ENCODE results near the gene ASPDH. TPM values are rescaled to one million over a fixed set of nuclear protein-coding genes. Genes with fewer than 3 reads are reported as not detected.

Gene ASPDH
- total and polyA plus RNA-seq, 2 donors (not counting 3 experiments of a cell fraction or from before 2014, with no cell fraction given), result not detected

- ChIA-PET POLR2A (no interaction called here), CTCF (no interaction called here)
- no peaks in the 10 kb centered on the region for H3K4me1 ChIP-seq (ENCODE audit: control insufficient read depth, extremely low read depth, insufficient read depth, low read length)
- DNase-seq (ENCODE audit: low read depth, low spot score), result no peak
- FAIRE-seq, result no peak
- no peak overlapping the region for H3K9ac ChIP-seq (replicated peaks; ENCODE audit: extremely low read depth, insufficient read depth, low read length)
- no peaks in the 10 kb centered on the region for H3K9me3 ChIP-seq (replicated peaks; ENCODE audit: control insufficient read depth, insufficient read depth, low read length)
- BruUV-seq (replicated peaks), result no TSS peak
- H3K9me1 ChIP-seq (replicated peaks; ENCODE audit: control insufficient read depth, extremely low read depth, insufficient read depth, low read length), result no peaks in the 10 kb centered on the region
- H3K27me3 ChIP-seq (ENCODE audit: control insufficient read depth in 2 of 2, insufficient read depth in 2 of 2, low read length in 2 of 2), result no peaks in the 10 kb centered on the region
- no peak overlapping the region for H3K4me2 ChIP-seq (ENCODE audit: insufficient read depth, low read length)
- H2AFZ ChIP-seq (ENCODE audit: low read depth, low read length), result no peak overlapping the region
- TF ChIP-seq, protein P1, sequence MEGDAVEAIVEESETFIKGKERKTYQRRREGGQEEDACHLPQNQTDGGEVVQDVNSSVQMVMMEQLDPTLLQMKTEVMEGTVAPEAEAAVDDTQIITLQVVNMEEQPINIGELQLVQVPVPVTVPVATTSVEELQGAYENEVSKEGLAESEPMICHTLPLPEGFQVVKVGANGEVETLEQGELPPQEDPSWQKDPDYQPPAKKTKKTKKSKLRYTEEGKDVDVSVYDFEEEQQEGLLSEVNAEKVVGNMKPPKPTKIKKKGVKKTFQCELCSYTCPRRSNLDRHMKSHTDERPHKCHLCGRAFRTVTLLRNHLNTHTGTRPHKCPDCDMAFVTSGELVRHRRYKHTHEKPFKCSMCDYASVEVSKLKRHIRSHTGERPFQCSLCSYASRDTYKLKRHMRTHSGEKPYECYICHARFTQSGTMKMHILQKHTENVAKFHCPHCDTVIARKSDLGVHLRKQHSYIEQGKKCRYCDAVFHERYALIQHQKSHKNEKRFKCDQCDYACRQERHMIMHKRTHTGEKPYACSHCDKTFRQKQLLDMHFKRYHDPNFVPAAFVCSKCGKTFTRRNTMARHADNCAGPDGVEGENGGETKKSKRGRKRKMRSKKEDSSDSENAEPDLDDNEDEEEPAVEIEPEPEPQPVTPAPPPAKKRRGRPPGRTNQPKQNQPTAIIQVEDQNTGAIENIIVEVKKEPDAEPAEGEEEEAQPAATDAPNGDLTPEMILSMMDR (IDR thresholded peaks at IDR 0.05; ENCODE audit: extremely low read depth in 1 of 2, insufficient read depth in 1 of 2, low read depth in 1 of 2, low read length in 2 of 2), result no peak
- dilution Hi-C loops (cut with MboI; ENCODE audit: extremely low pct_ligation_motif_present, low sequenced_read_pairs) (no loop called here), intact Hi-C loops (cut with micrococcal nuclease) (no loop called here)
- H3K36me3 ChIP-seq (ENCODE audit: control insufficient read depth in 2 of 2, extremely low read depth in 1 of 2, insufficient read depth in 2 of 2, low read length in 2 of 2), result no peaks in the 10 kb centered on the region
- no peak overlapping the region for H3K27ac ChIP-seq (ENCODE audit: insufficient read depth, low read depth, low read length)
- H4K20me1 ChIP-seq (replicated peaks; ENCODE audit: control insufficient read depth, extremely low read depth, insufficient read depth, low read length), result no peaks in the 10 kb centered on the region
- no peak overlapping the region for H3K4me3 ChIP-seq (replicated peaks in 1 of 3; ENCODE audit: insufficient read depth in 1 of 3, low read depth in 1 of 3, low read length in 3 of 3)
- H3K79me2 ChIP-seq (ENCODE audit: control insufficient read depth, insufficient read depth, low read length), result no peaks in the 10 kb centered on the region
These were observed 11.9 kb downstream of the ASPDH start for GRCh38 chr19:50501568-50502475.

- no peaks in the 10 kb centered on the region for H3K36me3 ChIP-seq (ENCODE audit: control insufficient read depth in 2 of 2, extremely low read depth in 1 of 2, insufficient read depth in 2 of 2, low read length in 2 of 2)
- no peak overlapping the region for H3K9ac ChIP-seq (replicated peaks; ENCODE audit: extremely low read depth, insufficient read depth, low read length)
- H3K9me3 ChIP-seq (replicated peaks; ENCODE audit: control insufficient read depth, insufficient read depth, low read length), result no peaks in the 10 kb centered on the region
- DNase-seq (ENCODE audit: low read depth, low spot score) (no peak), FAIRE-seq (no peak)
- no TSS peak for BruUV-seq (replicated peaks)
- no peaks in the 10 kb centered on the region for H3K9me1 ChIP-seq (replicated peaks; ENCODE audit: control insufficient read depth, extremely low read depth, insufficient read depth, low read length)
- no peak overlapping the region for H2AFZ ChIP-seq (ENCODE audit: low read depth, low read length)
- TF ChIP-seq FOS (IDR thresholded peaks at IDR 0.05; ENCODE audit: borderline replicate concordance, insufficient read depth, low read length) (no peak), GATA2 (IDR thresholded peaks at IDR 0.05; ENCODE audit: insufficient read depth, insufficient read length, low read depth, low read length) (no peak), MYC (IDR thresholded peaks at IDR 0.05; ENCODE audit: low read depth, low read length) (no peak), JUN (IDR thresholded peaks at IDR 0.05; ENCODE audit: borderline replicate concordance, insufficient read depth, insufficient read length, low read depth) (no peak), POLR2A (IDR thresholded peaks at IDR 0.05; ENCODE audit: low read depth, low read length) (no peak), EZH2 (IDR thresholded peaks at IDR 0.05; ENCODE audit: borderline replicate concordance, low read depth, low read length, severe bottlenecking) (no peak), POLR2AphosphoS5 (IDR thresholded peaks at IDR 0.05; ENCODE audit: insufficient read depth, low read depth, low read length) (no peak)
- TF ChIP-seq, protein P1 (IDR thresholded peaks at IDR 0.05; ENCODE audit: extremely low read depth in 1 of 2, insufficient read depth in 1 of 2, low read depth in 1 of 2, low read length in 2 of 2), result no peak
- TF ChIP-seq, protein P2, sequence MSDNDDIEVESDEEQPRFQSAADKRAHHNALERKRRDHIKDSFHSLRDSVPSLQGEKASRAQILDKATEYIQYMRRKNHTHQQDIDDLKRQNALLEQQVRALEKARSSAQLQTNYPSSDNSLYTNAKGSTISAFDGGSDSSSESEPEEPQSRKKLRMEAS (IDR thresholded peaks at IDR 0.05; ENCODE audit: insufficient read depth, insufficient read length), result no peak
- H3K27me3 ChIP-seq (ENCODE audit: control insufficient read depth in 2 of 2, insufficient read depth in 2 of 2, low read length in 2 of 2), result no peaks in the 10 kb centered on the region
- H3K79me2 ChIP-seq (ENCODE audit: control insufficient read depth, insufficient read depth, low read length), result no peaks in the 10 kb centered on the region
- dilution Hi-C loops (cut with MboI; ENCODE audit: extremely low pct_ligation_motif_present, low sequenced_read_pairs) (no loop called here), intact Hi-C loops (cut with micrococcal nuclease) (no loop called here)
- no peak overlapping the region for H3K4me3 ChIP-seq (replicated peaks in 1 of 3; ENCODE audit: insufficient read depth in 1 of 3, low read depth in 1 of 3, low read length in 3 of 3)
- POLR2A ChIA-PET, result interaction anchor here (0.6 kb wide), 1 partner anchor 138 kb away, joined by 3 read pairs; no protein-coding TSS in a partner anchor
- no peak overlapping the region for H3K4me2 ChIP-seq (ENCODE audit: insufficient read depth, low read length)
- CTCF ChIA-PET, result no interaction called here
- no peaks in the 10 kb centered on the region for H4K20me1 ChIP-seq (replicated peaks; ENCODE audit: control insufficient read depth, extremely low read depth, insufficient read depth, low read length)
- no peaks in the 10 kb centered on the region for H3K4me1 ChIP-seq (ENCODE audit: control insufficient read depth, extremely low read depth, insufficient read depth, low read length)
- no peak overlapping the region for H3K27ac ChIP-seq (ENCODE audit: insufficient read depth, low read depth, low read length)
These were observed 12.5 kb downstream of the ASPDH start for GRCh38 chr19:50501186-50501567.

Measured in endothelial cell of umbilical vein (primary cell).